Embryonic facial prominence (tissue), 1 donor: Measurements from ENCODE around the gene ACADM.
"Not testable (repeated sequence)": the region's sequence is repeated elsewhere in the genome, so short reads cannot be mapped to it uniquely, and the experiment has no call there.

ENCODE experiments used
- DNase-seq: peaks from one replicate; pipeline ENCODE4 v3.0.0-alpha.2; 2016; ENCODE audit errors: extremely low spot score

The ACADM gene

GRCh38 chr1:75794382-75794781 is 69.9 kb downstream of the ACADM start:
- no peak for DNase-seq

- no peak for DNase-seq
These were observed 71.2 kb downstream of the ACADM start for GRCh38 chr1:75795703-75796193.

- DNase-seq, result no peak
These were observed 72.1 kb downstream of the ACADM start, which contains the start of gene MSH4 for GRCh38 chr1:75796376-75797272. Gene MSH4 (plus strand): TSS chr1:75796882. CDS start chr1:75796986, 104 bp downstream.

- no peak for DNase-seq
These were observed 72.7 kb downstream of the ACADM start for GRCh38 chr1:75797273-75797588.

GRCh38 chr1:75797606-75798216 is 73.2 kb downstream of the ACADM start:
- no peak for DNase-seq

- DNase-seq, result not testable (repeated sequence)
These were observed 77.0 kb downstream of the ACADM start for GRCh38 chr1:75801480-75801879.

GRCh38 chr1:75808921-75809320 is 84.4 kb downstream of the ACADM start:
- DNase-seq, result no peak

- DNase-seq, result not testable (repeated sequence)
These were observed 85.6 kb downstream of the ACADM start for GRCh38 chr1:75810113-75810512.

- no peak for DNase-seq
These were observed 86.9 kb downstream of the ACADM start for GRCh38 chr1:75811211-75811981.

- no peak for DNase-seq
These were observed 87.6 kb downstream of the ACADM start for GRCh38 chr1:75812065-75812464.
